Skin of body (tissue), 2 donors: ENCODE results near the gene SEPSECS. TPM values are rescaled to one million over a fixed set of nuclear protein-coding genes. Genes with fewer than 3 reads are reported as not detected.

Experiments used
- DNase-seq: peaks from one replicate; lab custom pipeline; 2025; lab: John Stamatoyannopoulos, UW
- total RNA-seq: library from RNA; depleted of rRNA; stranded (reverse); fragments of >200 nt; gene quantifications from one replicate; pipeline ENCODE4 v1.2.3, GENCODE V29; 2014

SEPSECS gene
- total RNA-seq, result 12.1 TPM

DNA sequence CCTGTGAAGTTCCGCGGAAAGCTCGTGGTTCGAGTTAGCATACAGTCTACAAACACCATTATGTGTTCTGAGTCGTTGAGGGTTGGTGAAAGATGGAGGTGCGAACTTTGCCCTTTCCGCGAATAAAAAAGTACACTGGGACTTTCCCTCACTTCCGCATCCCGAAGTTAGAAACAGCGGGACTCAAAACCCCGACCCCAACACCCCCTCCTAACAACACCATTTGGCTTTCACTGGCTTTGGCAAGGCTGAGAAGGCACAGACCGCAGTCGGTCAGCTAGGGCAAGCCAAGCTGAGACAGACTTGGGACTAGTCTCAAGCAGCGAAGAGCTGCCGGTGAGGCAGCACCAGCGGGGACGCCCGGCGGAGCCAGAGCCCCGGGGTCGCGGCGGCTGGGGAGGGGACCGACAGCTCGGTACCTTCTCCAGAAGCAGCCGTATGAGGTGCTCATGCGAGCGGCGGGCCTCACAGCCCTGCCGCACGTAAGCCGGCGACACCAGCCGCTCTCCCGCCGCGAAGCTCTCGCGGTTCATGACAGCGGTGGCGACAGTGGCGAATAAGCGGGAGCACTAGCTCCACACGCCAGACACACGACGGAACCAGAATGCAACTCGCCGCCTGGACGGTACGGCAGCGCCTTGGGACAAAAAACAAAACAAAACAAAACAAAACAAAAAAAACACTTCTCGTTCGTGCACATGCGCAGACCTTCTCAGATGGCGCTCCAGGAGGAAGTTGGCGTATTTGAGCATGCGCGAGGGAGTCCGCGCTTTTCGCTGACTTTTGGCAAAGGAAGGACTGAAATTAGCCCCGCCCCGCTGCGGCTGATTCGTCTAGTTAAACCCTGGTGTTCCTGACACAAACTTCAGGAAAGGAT, at the start of gene SEPSECS:
SEPSECS (minus strand) TSS at position 613 of the 877 bp plus-strand sequence; CDS start at position 533, 80 bp downstream.
- peak; percentile 98 for DNase-seq

DNA sequence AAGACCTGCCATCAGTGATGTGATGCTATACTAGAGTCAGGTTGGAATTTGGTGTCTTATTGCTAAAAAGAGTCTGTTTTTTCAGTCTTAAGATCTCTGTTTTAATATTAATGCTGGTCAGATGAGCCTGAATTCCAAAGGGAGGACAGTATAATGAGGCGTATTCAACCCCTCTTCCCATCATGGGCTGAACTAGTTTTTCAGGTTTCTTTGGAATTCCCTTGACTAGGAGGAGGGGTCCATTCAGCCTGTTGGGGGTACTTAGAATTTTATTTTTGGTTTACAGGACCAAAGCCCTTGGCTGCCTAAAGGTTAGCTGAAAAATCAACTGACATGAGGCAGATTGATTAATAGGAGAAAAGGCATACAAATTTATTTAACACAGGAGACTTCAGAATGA, 49.5 kb upstream of the SEPSECS start:
- no peak for DNase-seq

GRCh38 chr4:25207997-25208396, 47.7 kb upstream of the SEPSECS start:
- no peak for DNase-seq

- DNase-seq, result no peak
Observed at GRCh38 chr4:25198713-25199112, 38.5 kb upstream of the SEPSECS start.

DNA sequence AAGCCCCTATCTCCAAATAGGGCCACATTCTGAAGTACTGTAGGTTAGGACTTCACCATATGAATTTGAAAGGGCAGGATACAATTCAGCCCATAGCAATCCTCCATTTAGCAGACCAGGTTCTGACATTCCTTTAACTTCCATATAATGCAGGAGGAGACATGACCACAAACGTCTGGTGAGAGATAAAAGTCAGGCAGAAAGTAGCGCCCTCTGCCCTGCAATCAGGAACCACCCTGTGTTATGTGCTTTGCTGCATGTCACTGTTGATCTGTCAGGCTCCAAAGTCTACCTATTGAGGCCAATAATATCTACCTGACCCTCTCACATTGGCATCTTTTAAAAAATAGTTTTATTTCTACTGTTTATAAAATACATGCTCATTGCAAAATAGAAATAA, 30.2 kb upstream of the SEPSECS start:
- DNase-seq, result no peak

DNA sequence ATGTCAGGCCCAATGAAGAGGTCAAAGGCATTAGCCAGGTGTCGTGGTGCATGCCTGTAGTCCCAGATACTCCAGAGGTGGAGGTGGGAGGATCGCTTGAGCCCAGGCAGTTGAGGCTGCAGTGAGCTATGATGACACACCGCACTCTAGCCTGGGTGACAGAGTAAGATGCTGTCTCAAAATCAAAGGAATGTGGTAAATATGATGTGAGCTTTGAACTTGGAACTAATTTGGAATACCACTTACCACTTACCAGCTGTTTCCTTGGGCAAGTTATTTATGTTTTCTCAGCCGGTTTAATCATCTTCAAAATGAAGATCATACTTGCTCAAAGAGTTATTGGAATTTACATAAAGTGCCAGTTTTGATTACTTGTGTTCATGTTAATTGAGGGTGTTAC, 23.8 kb upstream of the SEPSECS start:
- DNase-seq, result no peak

DNA sequence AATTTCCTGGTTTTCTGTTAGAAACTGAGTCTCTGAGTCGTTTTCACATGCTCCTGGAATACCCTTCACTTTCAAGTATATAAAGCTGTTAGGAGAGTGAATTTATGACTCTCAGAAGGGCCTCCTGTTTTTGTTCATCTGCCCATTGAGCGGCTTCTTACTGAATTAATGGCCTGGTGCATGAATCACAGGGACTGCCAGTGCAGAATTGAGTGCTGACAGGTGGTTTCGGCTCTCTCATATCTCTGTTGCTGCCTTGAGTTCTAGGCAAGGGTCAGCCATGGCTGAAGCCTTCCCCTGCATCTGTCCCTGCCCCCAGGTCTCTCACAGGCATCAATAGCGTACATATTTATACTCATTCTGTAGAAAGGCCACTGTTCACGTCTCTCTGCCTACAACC, 22.7 kb upstream of the SEPSECS start:
- DNase-seq, result no peak

- DNase-seq, result no peak
Observed at GRCh38 chr4:25180524-25181131, 20.4 kb upstream of the SEPSECS start.

GRCh38 chr4:25178838-25179261, 18.6 kb upstream of the SEPSECS start:
- no peak for DNase-seq

DNA sequence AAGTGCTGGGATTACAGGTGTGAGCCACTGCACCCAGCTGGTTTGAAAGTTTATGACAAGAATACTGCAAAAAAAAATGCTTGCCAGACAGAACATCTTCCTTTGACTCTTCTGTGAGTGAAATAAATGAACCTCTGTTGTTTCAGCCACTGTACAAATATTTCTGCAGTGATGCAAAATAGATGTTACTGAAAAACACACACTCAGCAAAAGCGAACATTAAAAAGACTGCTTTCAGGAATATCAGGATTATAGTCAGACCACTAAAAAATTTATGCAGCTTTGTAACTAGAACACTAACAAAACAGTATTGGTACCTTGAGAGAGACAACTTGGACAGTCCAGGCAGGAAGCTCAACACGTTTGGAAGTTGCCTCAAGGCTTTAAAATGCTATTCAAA, 16.9 kb upstream of the SEPSECS start:
- no peak for DNase-seq

DNA sequence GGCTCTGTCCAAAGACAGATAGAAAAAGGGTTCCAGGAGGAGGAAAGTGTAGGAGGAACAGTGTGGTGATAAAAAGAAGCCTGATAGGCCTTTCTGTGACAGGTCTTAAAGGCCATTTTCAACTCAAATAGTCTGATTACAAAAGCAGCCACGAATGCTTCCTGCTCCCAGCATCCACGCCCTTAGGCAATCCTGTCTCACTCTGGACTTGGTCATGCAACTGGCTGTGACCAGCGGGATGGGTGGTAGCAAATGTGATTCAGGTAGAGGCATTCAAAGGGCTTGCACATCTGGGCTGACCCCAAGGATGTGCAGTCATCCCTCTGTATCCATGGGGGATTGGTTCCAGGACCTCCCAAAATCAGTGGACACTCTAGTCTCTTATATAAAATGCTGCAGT, 14.4 kb upstream of the SEPSECS start:
- DNase-seq, result no peak

- peak; percentile 77 for DNase-seq
Observed at GRCh38 chr4:25172961-25173915, 13.0 kb upstream of the SEPSECS start.

- DNase-seq, result no peak
Observed at GRCh38 chr4:25171201-25171865, 11.1 kb upstream of the SEPSECS start.

DNA sequence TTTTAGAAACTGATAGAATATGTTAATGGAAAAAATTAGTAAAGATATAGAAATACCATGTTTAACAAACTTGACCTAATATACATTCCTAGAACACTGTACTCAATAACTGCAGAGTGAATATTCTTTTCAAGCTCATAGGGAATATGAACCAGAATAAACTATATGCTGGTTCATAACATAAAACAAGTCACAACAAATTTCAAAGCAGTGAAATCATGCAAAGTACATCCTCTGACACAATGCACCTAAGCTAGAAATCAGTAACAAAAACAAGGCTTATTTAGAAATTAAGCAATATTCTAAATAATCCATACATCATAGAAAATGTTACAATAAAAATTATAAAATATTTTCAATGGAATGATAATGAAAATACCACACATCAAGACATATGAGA, 9.2 kb upstream of the SEPSECS start:
- DNase-seq, result no peak

GRCh38 chr4:25165916-25166315, 5.7 kb upstream of the SEPSECS start:
- no peak for DNase-seq

GRCh38 chr4:25163196-25163595, 2.9 kb upstream of the SEPSECS start:
- DNase-seq, result no peak

DNA sequence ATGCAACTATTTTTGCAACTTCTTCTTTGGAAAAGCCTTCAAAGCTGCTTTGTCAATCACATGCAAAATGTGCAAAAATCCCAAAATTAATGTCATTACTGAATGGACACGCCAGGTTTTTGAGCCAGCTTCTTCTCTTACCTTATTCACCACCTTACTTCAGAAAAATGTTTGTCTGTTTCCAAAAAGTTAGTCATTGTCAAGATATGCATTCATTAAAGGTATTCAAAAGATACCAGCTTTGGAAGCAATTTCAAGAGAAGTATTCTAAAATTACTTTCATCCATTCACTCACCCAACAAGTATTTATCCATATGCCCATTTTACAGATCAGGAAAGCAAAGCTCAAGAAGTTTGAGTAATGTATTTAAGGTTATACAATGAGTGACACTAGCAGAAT, 2.3 kb upstream of the SEPSECS start:
- DNase-seq, result no peak

GRCh38 chr4:25161593-25161950, 1.3 kb upstream of the SEPSECS start:
- no peak for DNase-seq

DNA sequence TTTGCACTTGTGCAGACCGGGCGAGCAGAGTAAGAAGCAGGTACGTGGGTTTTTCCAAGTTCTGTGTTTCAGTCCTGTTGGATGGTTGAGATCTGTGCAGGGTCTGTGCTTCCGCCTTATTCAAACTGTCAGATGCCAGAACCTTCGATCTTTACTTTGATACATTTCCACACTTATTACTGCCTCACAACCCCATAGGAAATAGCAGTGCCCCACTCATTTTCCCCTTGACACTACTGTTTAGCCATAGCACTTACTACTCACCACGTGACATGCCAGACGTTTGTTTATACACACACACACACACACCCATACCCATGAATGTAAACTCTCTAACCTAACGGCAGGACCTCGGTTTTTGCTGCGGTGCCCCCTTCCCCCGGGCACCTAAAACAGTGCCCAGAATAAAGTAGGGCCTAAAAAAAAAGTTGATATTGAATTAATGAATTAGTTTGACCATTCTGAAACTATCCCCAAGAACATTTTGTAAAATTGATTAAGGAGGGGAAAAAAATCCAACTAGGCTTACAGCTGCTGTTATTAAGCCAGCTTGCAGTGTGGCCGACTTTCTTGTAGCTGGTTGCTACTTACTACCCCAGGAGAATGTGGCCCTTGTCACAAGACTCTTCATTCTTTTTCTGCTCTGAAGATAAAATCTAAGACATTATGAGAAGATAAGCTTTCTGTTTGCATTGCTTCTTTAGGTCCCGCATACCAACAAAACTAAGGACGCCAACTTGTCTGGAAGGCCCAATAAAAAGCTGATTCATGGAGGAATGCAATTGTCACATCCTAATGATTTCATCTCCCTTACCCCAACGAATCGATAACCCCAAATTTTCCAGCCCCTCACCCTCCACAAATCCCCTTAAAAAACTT, 704 bp upstream of the SEPSECS start:
- DNase-seq, result no peak

- DNase-seq, result no peak
Observed at GRCh38 chr4:25158817-25159216, 1.4 kb downstream of the SEPSECS start.
